Activated naive CD4-positive, alpha-beta T cell treated with anti-CD3 and anti-CD28 coated beads, Interleukin-2, amount 50 U/mL, for 24 hours (primary cell): ENCODE results near the gene CEP76.
"Not testable (repeated sequence)": the region's sequence is repeated elsewhere in the genome, so short reads cannot be mapped to it uniquely, and the experiment has no call there.

ENCODE experiments used
- H3K27ac Mint-ChIP-seq: one replicate; pipeline ENCODE4 v1.8.0; 2021; ENCODE audit warnings: mild to moderate bottlenecking, mixed read lengths
- H3K27me3 Mint-ChIP-seq: one replicate; pipeline ENCODE4 v1.8.0; 2021; ENCODE audit warnings: mixed read lengths
- H3K36me3 Mint-ChIP-seq: one replicate; pipeline ENCODE4 v1.8.0; 2021; ENCODE audit warnings: mixed read lengths
- H3K4me1 Mint-ChIP-seq: one replicate; pipeline ENCODE4 v1.8.0; 2021; ENCODE audit warnings: mixed read lengths
- H3K4me3 Mint-ChIP-seq: one replicate; pipeline ENCODE4 v1.8.0; 2021; ENCODE audit warnings: mild to moderate bottlenecking, mixed read lengths
- H3K9me3 Mint-ChIP-seq: one replicate; pipeline ENCODE4 v1.8.0; 2021; ENCODE audit warnings: mixed read lengths

CEP76 gene

GRCh38 chr18:12638644-12639124 is 63.8 kb downstream of the CEP76 start:
- Mint-ChIP-seq H3K4me1 (no peaks in the 10 kb centered on the region), H3K4me3 (no peak overlapping the region), H3K36me3 (no peaks in the 10 kb centered on the region)

GRCh38 chr18:12637901-12638643 is 64.5 kb downstream of the CEP76 start:
- Mint-ChIP-seq H3K27ac (no peak overlapping the region), H3K4me3 (no peak overlapping the region), H3K36me3 (no peaks in the 10 kb centered on the region), H3K27me3 (peaks cover 3% of the 10 kb centered on the region), H3K4me1 (no peaks in the 10 kb centered on the region), H3K9me3 (no peaks in the 10 kb centered on the region)

More at GRCh38 chr18:12638644-12639124, 63.8 kb downstream of the CEP76 start:
- no peaks in the 10 kb centered on the region for H3K9me3 Mint-ChIP-seq
- H3K27ac Mint-ChIP-seq = peak overlapping the region; percentile 47
- peaks cover 3% of the 10 kb centered on the region for H3K27me3 Mint-ChIP-seq

GRCh38 chr18:12637393-12637792 is 65.1 kb downstream of the CEP76 start:
- Mint-ChIP-seq H3K4me3 (no peak overlapping the region), H3K27me3 (peaks cover 3% of the 10 kb centered on the region), H3K27ac (no peak overlapping the region), H3K9me3 (no peaks in the 10 kb centered on the region), H3K36me3 (no peaks in the 10 kb centered on the region), H3K4me1 (no peaks in the 10 kb centered on the region)

- Mint-ChIP-seq H3K36me3 (peaks cover 2% of the 10 kb centered on the region), H3K27me3 (peaks cover 4% of the 10 kb centered on the region), H3K4me3 (no peak overlapping the region), H3K9me3 (no peaks in the 10 kb centered on the region), H3K27ac (no peak overlapping the region), H3K4me1 (no peaks in the 10 kb centered on the region)
These were observed 70.6 kb downstream of the CEP76 start for GRCh38 chr18:12631831-12632477.

GRCh38 chr18:12630136-12630535 is 72.4 kb downstream of the CEP76 start:
- H3K9me3 Mint-ChIP-seq = no peaks in the 10 kb centered on the region
- H3K4me3 Mint-ChIP-seq = no peak overlapping the region
- H3K36me3 Mint-ChIP-seq = peaks cover 2% of the 10 kb centered on the region
- peaks cover 4% of the 10 kb centered on the region for H3K27me3 Mint-ChIP-seq
- H3K27ac Mint-ChIP-seq = no peak overlapping the region
- no peaks in the 10 kb centered on the region for H3K4me1 Mint-ChIP-seq

- Mint-ChIP-seq H3K27ac (no peak overlapping the region), H3K36me3 (peaks cover 2% of the 10 kb centered on the region), H3K4me1 (no peaks in the 10 kb centered on the region), H3K4me3 (no peak overlapping the region), H3K9me3 (no peaks in the 10 kb centered on the region), H3K27me3 (peaks cover 4% of the 10 kb centered on the region)
These were observed 73.5 kb downstream of the CEP76 start for GRCh38 chr18:12628706-12629702.

GRCh38 chr18:12627199-12627598 is 75.3 kb downstream of the CEP76 start:
- not testable (repeated sequence) for H3K27me3 Mint-ChIP-seq, H3K4me1 Mint-ChIP-seq, H3K9me3 Mint-ChIP-seq, H3K4me3 Mint-ChIP-seq, H3K27ac Mint-ChIP-seq, H3K36me3 Mint-ChIP-seq

GRCh38 chr18:12625241-12625640 is 77.3 kb downstream of the CEP76 start:
- Mint-ChIP-seq H3K9me3 (no peaks in the 10 kb centered on the region), H3K36me3 (no peaks in the 10 kb centered on the region), H3K27me3 (peaks cover 7% of the 10 kb centered on the region), H3K27ac (no peak overlapping the region), H3K4me3 (no peak overlapping the region), H3K4me1 (no peaks in the 10 kb centered on the region)
